Stimulated activated CD4-positive, alpha-beta T cell treated with anti-CD3 and anti-CD28 coated beads, Interleukin-12 subunit alpha, Interleukin-12 subunit beta, amount 100 ng/mL, for 24 hours (primary cell): ENCODE results near the gene TMPRSS9.

ENCODE experiments used
- DNase-seq, 2 experiments: peaks; one replicate each; pipeline ENCODE4 v3.0.0-alpha.2; 2020; ENCODE audit warnings: low read depth in 2 of 2

Gene TMPRSS9

DNA sequence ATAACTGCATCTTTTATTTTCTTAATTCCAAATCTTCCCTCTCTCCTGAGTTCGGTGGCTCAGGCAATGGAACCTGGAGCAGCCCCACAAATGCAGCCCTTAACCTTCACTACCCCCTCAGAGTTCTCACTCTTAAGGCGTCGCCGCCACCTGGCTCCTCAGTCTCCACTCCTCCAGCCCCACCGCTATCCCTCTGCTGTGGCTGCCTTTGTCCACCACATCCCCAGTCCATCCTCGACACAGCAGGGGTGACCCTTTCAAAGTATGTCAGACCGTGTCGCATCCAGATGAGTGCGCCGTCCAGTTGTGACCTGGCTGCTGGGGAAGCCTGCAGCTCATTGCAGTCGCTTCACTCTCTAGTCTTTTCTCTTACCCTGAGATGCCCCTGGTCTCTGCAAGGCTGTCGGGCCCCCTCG is 30.6 kb upstream of the TMPRSS9 start:
- no peak for DNase-seq

DNA sequence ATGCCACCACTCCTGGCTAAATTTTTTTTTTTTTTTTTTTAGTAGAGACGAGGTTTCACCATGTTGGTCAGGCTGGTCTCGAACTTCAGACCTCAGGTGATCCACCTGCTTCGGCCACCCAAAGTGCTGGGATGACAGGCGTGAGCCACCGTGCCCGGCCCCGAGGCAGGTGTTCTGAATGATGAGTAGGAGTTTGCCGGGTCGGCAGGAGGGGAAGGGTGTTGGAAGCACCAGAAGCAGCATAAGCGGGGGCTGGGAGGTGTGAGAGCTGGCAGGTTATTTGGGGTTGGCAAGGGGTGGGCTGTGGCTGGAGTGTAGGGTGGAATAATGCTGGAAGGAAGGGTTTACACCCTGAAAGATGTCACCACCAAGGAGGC is 29.8 kb upstream of the TMPRSS9 start:
- DNase-seq, result no peak

- DNase-seq, result no peak
Measured at GRCh38 chr19:2330632-2331284, 29.3 kb upstream of the TMPRSS9 start.

DNA sequence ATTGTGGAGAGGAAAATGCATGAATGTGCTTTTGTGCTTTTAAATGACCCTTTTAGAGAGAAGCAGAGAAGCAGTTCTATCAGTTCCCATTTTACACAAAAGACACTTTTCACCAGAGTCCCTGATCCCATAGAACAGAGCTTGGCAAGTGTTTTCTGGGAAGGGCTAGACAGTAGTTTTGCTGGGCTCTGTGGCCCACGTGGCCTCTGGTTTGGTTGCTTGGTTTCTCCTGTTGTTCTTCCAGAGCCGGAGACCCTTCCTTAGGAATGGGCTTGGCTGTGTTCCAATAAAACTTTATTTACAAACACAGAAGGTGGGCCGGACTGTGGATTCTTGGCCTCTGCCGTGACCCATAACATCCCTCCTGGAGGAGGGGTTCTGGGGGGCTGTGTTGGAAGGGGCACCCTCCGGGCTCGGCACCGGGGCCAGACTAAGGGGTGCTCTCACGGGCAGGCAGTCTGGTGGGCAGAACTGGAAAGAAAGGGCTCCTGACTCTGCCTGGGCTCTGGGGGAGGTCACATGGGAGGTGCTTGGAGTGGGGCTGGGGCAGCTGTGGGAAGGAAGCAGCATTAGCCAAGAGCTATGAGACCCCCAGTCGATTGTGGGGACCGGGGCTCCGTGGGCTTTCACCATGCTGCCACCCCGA is 28.3 kb upstream of the TMPRSS9 start:
- DNase-seq, result no peak

DNA sequence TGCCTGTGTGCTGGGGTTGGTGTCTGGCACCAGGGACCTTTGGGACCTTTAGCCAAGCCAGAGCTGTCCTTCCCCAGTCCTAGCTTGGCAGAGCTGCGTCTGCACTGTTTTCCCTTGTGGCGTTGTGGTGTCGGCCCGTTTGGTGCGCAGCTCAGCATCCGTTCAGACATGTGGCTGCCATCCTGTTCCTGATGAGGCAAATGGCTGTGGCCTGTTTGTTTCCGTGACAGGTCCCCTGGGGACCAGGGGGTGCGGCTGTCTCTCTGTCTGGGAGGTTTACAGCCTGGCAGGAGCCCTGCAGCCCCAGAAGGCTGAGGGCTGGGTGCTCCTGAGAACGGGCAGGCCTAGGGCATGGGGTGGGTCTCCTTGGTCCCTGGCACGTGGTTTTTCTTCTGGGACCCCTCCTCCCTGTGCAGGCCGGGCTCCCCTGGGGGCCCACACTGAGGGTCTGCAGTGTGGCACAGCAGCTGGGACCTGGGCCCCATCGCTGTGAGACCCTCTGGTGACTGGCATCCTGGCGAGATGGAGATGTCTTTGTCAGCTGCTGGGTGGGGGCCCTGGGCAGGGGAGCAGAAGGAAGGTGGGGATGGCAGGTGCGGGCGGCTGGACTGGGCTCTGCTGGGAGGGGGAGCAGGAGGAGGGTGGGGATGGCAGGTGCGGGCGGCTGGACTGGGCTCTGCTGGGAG is 27.6 kb upstream of the TMPRSS9 start:
- no peak for DNase-seq

GRCh38 chr19:2333027-2333806 is 26.8 kb upstream of the TMPRSS9 start:
- no peak for DNase-seq

DNA sequence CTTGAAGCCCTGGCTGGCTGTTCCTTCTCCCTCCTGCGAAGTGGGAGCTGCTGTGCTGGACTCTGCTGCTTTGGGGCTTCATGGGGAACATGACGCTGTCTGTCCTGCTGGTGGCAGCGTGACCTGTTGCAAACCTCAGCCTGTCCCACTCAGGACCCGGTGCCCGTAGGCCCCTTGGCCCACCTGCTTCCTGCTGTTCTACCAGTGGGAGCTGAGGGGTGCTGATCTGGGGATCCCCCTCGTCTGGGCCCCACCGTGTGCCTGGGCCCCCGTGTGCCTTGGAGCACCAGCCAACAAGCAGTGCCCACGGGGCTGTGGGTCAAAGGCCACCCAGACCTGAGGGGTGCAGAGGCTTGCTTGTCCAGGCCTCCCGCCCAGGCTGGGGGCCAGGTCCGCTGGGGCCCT is 26.3 kb upstream of the TMPRSS9 start:
- no peak for DNase-seq

DNA sequence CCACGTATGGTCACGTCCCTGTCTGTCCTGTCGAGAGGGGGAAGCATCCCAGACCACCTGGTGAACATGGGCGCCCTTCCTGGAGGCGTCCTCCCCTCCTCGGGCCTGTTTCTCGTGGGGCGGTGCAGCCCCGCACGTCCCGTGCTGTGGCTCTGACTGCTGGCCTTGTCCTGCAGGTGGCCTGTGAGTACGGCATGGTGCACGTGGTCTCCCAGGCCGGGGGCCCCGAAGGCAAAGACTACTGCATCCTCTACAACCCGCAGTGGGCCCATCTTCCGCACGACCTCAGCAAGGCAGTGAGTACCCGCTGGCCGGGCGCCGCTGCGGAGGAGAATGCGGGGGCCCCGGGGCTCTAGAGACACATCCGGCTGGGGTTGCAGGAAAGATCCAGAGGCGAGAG is 25.6 kb upstream of the TMPRSS9 start:
- DNase-seq, result no peak

DNA sequence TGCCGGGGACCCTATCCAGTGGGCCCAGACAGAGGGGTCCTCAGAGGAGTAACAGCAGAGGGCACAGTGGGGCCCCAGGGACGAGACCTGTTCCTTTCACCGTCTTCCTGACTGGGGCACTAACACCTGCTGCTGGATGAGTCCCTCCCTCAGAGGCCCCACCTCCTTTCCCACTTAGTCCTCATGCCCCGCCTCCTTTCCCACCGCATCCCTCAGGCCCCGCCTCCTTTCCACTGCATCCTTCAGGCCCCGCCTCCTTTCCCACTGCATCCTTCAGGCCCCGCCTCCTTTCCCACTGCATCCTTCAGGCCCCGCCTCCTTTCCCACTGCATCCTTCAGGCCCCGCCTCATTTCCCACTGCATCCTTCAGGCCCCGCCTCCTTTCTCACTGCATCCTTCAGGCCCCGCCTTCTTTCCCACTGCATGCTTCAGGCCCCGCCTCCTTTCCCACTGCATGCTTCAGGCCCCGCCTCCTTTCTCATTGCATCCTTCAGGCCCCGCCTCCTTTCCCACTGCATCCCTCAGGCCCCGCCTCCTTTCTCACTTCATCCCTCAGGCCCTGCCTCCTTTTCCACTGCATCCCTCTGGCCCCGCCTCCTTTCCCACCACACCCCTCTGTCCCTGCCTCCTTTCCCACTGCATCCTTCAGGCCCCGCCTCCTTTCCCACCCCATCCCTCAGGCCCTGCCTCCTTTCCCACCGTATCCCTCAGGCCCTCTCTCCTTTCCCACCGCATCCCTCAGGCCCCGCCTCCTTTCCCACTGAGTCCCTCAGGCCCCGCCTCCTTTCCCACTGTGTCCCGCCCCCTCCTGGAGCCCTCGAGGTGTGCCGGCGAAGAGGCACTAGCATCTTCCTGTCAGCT is 24.8 kb upstream of the TMPRSS9 start:
- no peak for DNase-seq

- DNase-seq, result no peak
Measured at GRCh38 chr19:2335848-2336247, 24.2 kb upstream of the TMPRSS9 start.

- DNase-seq, result no peak
Measured at GRCh38 chr19:2336528-2337328, 23.3 kb upstream of the TMPRSS9 start.

DNA sequence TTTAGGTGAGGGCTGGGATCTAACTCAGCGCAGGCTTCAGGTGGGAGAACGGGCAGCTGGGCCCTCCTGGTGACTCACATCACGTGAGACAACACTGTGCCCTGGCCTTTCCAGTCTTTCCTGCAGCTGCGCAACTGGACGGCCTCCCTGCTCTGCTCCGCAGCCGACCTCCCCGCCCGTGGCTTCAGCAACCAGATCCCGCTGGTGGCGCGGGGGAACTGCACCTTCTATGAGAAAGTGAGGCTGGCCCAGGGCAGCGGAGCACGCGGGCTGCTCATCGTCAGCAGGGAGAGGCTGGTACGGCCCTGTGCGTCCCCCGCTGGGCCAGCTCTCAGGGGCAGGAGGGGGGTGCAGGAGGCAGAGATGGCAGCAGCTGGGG is 22.7 kb upstream of the TMPRSS9 start:
- no peak for DNase-seq

GRCh38 chr19:2338055-2338615 is 21.9 kb upstream of the TMPRSS9 start:
- no peak for DNase-seq

- no peak for DNase-seq
Measured at GRCh38 chr19:2338751-2339643, 21.1 kb upstream of the TMPRSS9 start.

GRCh38 chr19:2339644-2340310 is 20.3 kb upstream of the TMPRSS9 start:
- DNase-seq, result no peak

DNA sequence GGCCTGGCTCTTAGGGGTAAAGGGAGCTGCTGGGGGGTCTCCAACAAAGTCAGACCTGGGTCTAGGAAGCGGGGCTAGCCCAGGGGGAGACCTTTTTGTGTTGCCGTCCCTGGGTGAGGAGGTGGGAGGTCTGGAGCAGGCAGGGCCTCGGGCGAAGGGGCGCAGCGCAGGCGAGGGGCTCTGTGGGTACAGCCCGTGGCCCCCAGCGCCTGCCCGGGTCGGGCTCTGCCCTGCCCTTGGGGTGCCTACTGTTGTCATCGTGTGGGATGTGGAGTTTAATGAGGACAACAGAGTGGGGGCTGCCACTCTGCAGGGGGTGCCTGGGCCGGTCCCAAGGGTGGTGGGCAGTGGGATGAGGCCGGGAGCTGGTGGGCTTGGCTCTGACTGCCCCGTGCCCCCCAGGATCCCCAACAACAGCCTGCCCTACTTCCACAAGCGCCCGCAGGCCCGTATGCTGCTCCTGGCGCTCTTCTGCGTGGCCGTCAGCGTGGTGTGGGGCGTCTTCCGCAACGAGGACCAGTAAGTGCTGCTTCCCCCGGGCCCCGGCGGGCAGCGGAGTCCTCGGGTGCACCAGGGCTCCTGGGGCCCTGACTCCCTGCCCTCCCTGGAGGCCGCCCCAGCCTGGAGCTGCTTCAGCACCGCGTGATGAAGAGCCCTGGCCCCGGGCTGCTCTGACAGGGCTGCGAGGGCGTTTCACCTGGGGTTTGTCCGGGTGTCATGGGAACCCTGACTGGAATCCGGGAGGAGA is 19.4 kb upstream of the TMPRSS9 start:
- no peak for DNase-seq

DNA sequence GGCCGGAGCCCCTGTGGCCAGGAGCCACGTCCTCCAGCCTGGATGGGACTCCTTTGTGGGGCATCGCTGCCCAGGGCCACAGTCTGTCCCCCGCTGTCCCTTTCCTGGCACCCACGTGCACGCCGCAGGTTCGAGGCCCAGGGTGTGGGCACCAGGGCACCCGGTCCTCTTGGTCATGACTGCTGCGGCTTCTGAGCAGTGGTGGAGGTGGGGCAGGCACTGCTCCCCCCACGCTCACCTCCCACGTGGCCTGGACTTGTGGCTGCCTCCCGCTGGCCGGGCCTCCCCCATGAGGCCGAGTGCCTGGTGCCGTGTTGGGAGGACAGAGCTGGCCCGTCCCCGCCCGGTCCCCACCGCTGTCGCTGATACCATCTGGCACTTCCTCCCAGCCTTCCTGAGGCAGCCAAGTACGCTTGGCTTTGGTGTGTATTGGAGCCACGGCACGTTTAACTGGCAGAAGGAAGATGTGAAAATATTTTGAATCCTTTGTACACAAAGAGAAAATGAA is 18.8 kb upstream of the TMPRSS9 start:
- no peak for DNase-seq

- DNase-seq, result no peak
Measured at GRCh38 chr19:2341982-2342381, 18.1 kb upstream of the TMPRSS9 start.
